HG03460 (cell line): ENCODE measurements around the gene STX18.
"Not testable (repeated sequence)": the region's sequence is repeated elsewhere in the genome, so short reads cannot be mapped to it uniquely, and the experiment has no call there.

Source experiments
- ATAC-seq: cut with Tn5 transposase; IDR thresholded peaks from one replicate; pipeline ENCODE4 v1.9.1; 2021; ENCODE audit not compliant: unreplicated experiment

STX18 gene

DNA sequence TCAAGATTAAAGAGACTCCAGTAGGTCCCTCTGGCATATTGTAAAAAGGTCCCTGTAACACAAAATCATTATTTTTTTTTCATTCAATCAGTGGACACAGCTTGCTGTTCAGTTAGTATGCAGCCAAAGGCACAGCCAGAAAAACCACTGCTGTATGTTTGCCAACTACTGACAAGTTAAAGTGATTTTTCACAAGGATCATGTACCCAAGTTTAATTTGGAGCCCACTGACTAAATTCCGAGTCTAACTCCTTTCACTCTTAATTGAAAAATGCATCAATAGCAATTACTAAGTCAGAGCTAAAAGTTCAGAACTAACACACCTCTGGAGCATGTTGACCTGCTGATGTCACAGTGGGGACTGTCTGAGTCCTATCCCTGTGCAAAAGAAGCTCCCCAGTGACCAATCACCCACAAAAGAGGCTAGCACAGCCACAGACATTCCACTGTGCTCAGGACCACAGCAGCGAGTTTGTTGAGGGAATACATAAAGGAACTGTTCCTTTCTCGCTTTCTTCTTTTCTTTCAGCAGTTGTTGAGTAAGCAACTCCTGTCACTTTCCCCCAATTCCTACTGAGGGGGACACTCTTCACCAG lies 60.4 kb downstream of the STX18 start:
- ATAC-seq, result no peak

- no peak for ATAC-seq
Observed at GRCh38 chr4:4480685-4481398, 61.0 kb downstream of the STX18 start.

DNA sequence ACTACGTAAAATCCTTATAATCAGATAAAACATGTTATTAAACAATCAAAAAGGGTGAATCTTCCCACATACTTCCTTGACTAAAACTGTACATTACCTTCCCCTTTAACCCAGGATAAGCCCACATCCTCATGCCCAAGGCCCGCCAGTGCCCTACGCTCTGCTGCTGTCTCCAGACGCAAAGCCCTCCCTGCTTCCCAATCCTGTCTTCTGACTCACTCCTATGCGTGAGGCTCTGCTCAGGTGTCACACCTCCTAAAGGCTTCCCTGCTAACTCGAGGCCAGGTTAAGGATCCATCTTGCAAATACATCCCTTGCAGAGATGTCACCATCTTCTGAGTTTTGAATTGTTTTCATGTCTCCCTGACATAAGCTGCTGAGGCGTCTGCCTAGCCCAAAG lies 61.6 kb downstream of the STX18 start:
- no peak for ATAC-seq

DNA sequence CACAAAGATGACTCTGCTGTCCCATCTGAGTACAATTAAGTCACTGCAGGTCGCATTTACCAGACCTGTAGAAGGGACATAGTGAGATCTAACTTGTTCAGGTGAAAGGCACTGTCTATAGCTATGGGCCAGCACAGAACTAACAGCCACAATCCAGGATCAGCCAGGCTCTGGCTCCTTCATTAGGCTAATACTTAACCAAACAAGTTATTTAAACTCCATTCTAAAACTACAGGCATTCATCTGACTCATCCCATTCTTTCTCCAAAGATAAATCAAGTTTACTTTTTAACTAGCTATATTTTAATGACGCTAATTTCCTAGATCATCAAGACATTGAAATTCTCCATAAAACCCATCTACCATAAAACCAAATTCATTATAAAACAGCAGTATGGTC lies 62.5 kb downstream of the STX18 start:
- ATAC-seq, result no peak

GRCh38 chr4:4477796-4478195 lies 64.1 kb downstream of the STX18 start:
- ATAC-seq, result no peak

DNA sequence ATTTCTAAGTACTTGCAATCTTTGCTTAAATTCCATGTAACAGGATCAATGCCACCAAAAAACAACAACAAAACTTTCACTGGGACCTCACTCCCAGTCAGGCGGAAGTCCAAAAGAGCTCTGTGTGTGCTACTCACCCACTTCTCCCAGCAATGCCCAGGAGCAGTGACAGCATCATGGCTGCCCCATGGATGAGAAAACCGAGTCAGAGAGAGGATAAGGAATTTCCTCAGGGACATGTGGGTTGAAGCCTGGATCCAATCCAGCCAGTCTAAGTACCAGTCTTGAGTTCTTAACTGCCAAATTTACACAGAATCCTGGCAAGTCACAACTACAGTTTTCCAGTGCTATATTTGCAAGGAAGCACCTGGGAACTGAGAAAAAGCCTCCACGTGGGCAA lies 64.5 kb downstream of the STX18 start:
- no peak for ATAC-seq

DNA sequence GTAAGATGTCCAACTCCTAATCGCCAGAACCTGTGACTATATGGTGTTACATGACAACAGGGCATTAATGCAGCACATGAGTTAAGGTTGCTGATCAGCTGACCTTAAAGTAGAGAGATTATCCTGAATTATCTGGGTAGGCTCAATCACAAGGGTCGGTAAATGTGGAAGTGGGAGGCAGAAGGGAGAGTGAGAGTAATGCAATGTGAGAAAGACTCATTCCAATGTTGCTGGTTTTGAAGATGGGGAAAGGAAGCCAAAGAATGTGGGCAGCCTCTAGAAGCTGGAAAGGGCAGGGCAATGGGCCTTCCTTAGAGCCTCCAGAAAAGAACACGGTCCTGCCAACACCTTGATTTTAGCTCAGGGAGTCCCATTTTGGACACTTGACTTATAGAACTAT lies 67.4 kb downstream of the STX18 start:
- ATAC-seq, result no peak

DNA sequence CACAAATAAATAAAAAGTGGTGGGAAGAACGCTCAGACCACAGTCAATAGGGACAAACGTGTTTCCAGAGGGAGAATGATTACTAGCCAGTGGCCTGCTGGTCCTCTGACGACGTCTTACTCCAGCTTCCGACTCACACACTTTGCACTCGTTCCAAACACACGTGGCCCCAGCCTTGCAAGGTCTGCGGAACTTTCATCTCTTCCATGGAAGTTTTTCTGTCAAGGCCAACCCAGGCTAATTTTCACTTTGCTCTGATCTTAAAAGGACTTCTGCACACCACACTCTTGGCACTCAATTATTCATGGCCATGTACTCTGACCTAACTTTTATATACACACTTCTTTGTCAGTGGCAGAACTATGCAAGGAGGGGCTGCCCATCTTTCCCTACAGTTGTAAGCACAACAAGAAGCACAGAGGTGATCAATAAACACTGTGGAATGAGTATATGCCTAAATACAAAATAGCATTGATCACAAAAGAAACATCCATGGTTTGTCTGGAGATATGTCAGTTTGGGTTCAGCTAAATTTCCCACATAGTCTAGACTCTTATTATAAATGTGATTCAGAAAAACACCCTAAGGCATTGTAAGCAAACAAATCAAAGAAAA lies 69.4 kb downstream of the STX18 start:
- ATAC-seq, result no peak

GRCh38 chr4:4471195-4471594 lies 70.7 kb downstream of the STX18 start:
- no peak for ATAC-seq

GRCh38 chr4:4470208-4470607 lies 71.6 kb downstream of the STX18 start:
- ATAC-seq, result no peak

- not testable (repeated sequence) for ATAC-seq
Observed at GRCh38 chr4:4465238-4465637, 76.6 kb downstream of the STX18 start.

- no peak for ATAC-seq
Observed at GRCh38 chr4:4462970-4463369, 78.9 kb downstream of the STX18 start.

GRCh38 chr4:4461850-4462249 lies 80.0 kb downstream of the STX18 start:
- no peak for ATAC-seq

- ATAC-seq, result no peak
Observed at GRCh38 chr4:4461178-4461577, 80.7 kb downstream of the STX18 start.

DNA sequence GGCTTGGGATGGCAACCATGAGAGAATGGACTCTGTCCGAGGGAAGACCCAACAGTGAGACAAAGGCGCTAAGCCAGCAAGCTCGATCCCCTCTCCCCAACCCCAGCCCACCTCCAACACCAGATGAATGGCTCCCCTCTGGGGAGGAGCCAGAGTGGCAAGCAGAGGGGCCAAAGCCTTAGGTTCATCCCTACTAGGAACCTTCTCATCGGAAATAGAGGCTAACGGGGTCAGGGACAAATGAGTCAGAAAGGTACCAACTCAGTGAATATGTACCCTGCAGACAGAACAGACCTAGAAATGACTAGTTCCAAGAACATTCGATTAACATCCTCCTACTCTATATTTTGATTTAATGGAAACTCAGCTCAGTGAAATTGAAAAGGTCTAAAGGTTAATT lies 81.1 kb downstream of the STX18 start:
- ATAC-seq, result no peak

DNA sequence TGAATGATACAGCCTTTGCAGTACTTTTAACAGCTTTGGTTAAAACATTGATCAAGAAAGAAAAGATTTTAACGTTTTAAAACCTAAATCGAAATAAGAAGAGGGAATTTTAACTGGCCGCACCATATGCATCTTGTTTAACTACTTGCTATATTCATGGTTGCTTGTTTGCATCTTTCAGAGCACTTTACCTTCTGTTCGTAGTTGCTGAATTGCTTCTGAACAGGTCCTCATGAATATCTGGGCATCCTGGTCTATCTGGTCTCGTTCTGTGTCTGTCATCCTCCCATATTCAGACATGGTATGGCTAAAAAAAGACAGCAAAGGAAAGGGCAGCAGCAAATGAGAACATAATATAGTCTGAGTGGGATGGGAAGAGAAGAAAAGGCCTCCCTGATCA lies 82.7 kb downstream of the STX18 start:
- ATAC-seq, result no peak

- no peak for ATAC-seq
Observed at GRCh38 chr4:4457803-4458553, 83.9 kb downstream of the STX18 start.

GRCh38 chr4:4456816-4457578 lies 84.9 kb downstream of the STX18 start:
- ATAC-seq, result no peak

GRCh38 chr4:4456351-4456750 lies 85.5 kb downstream of the STX18 start:
- no peak for ATAC-seq

DNA sequence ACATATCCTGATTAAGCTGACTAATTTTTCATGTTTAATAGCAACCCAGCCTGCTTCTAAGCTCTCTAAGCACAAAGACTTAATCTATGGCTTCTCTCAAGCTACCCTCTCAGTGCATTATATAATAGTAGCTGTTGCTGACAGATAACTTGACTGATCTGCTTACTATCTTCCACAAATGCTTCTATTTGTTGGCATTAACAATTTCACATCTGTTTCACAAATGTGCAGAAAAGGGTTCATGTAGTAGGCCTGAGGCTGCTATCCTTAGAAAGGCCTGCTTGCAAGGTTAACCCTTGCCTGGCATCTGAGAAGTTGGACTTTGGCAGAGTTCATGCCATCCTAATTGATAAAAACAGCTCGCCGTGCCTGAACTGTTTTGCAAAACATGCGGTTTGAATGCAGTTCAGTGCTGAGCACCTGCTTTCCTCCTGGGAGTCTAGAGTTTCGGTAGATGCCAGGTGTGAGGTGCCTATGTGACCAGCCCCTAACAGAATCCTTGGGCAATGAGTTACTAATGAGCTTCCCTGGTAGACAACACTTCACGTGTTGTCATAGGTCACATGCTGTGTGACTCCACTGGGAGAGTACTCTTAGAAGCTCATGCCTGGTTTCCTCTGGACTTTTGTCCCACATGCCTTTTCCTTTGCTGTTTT lies 86.5 kb downstream of the STX18 start:
- no peak for ATAC-seq

GRCh38 chr4:4446434-4446833 lies 95.4 kb downstream of the STX18 start:
- no peak for ATAC-seq
